Type B pancreatic cell (in vitro differentiated cells): Measurements from ENCODE around the gene KIF5B. TPM values are rescaled to one million over a fixed set of nuclear protein-coding genes. Genes with fewer than 3 reads are reported as not detected.

Source experiments
- DNase-seq: peaks from one replicate; pipeline ENCODE4 v3.0.0; 2021; ENCODE audit warnings: mixed read lengths; ENCODE audit not compliant: unreplicated experiment; ENCODE audit errors: extremely low spot score
- H3K27ac Mint-ChIP-seq: 2 replicates; pipeline ENCODE4 v1.8.0; 2021; ENCODE audit warnings: mild to moderate bottlenecking, mixed read lengths
- H3K27me3 Mint-ChIP-seq: 2 replicates; pipeline ENCODE4 v1.8.0; 2021; ENCODE audit warnings: mixed read lengths
- H3K36me3 Mint-ChIP-seq: 2 replicates; pipeline ENCODE4 v1.8.0; 2021; ENCODE audit warnings: mixed read lengths
- H3K4me1 Mint-ChIP-seq: one replicate; pipeline ENCODE4 v1.8.0; 2021; ENCODE audit warnings: mixed read lengths; ENCODE audit not compliant: unreplicated experiment
- H3K4me3 Mint-ChIP-seq: 2 replicates; pipeline ENCODE4 v1.8.0; 2021; ENCODE audit warnings: mild to moderate bottlenecking, mixed read lengths
- H3K9me3 Mint-ChIP-seq: 2 replicates; pipeline ENCODE4 v1.8.0; 2021; ENCODE audit warnings: mixed read lengths
- total RNA-seq: library from RNA; stranded (reverse); gene quantifications from 2 replicates; pipeline ENCODE4 v1.2.1, GENCODE V29; 2021; ENCODE audit warnings: low replicate concordance
- TF ChIP-seq, protein P1 (sequence below): fragments of 200-600 bp; sonication (generic); conservative IDR thresholded peaks from 2 replicates; pipeline ENCODE4 v1.5.0; 2021; ENCODE audit warnings: antibody characterized with exemption, mild to moderate bottlenecking

KIF5B gene
- total RNA-seq, 1 donor from 2014 or later = 88.3 TPM

DNA sequence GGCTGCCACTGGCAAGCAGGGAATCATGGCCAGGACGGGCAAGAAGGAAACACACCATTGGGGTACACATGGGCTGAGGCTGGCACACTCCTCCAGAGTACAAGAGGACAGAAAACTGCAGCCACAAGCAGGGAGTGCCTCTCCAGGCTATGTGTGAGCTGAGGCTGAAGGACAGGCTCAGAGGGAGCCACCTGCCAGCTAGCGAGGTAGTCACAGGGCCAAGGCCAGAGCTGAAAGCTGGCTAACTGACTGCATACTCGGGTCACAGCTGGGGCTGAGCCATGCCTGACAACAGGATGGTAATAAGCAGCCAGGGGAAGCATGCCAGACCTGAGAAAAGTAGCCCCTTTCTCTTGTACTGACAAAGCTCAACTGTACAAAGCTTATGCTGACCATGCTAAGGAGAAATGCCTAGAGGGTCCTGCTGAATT, 52.0 kb downstream of the KIF5B start:
- TF ChIP-seq, protein P1, sequence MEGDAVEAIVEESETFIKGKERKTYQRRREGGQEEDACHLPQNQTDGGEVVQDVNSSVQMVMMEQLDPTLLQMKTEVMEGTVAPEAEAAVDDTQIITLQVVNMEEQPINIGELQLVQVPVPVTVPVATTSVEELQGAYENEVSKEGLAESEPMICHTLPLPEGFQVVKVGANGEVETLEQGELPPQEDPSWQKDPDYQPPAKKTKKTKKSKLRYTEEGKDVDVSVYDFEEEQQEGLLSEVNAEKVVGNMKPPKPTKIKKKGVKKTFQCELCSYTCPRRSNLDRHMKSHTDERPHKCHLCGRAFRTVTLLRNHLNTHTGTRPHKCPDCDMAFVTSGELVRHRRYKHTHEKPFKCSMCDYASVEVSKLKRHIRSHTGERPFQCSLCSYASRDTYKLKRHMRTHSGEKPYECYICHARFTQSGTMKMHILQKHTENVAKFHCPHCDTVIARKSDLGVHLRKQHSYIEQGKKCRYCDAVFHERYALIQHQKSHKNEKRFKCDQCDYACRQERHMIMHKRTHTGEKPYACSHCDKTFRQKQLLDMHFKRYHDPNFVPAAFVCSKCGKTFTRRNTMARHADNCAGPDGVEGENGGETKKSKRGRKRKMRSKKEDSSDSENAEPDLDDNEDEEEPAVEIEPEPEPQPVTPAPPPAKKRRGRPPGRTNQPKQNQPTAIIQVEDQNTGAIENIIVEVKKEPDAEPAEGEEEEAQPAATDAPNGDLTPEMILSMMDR = no peak
- no peak overlapping the region for H3K27ac Mint-ChIP-seq
- peaks cover 6% of the 10 kb centered on the region for H3K4me1 Mint-ChIP-seq
- H3K9me3 Mint-ChIP-seq = no peaks in the 10 kb centered on the region
- no peak overlapping the region for H3K4me3 Mint-ChIP-seq
- no peak for DNase-seq
- H3K36me3 Mint-ChIP-seq = peaks cover 8% of the 10 kb centered on the region
- no peaks in the 10 kb centered on the region for H3K27me3 Mint-ChIP-seq

DNA sequence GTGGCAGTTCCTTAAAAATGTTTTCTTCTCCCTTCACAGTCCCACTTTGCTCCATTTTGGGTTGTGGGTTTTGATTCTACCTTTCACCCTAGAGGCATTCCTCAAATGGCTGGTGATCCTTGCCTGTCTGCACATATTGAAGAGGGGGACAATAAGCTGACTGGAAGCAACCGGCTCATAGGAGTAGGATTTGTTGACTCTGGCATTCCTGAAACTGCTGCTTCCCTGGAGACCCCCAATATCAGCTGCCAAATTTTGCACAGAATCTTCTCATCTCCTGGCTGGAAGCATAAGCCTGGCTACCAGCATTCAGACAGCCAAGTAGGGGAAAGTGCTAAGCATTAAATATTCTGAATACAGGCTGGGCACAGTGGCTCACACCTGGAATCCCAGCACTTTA, 53.7 kb downstream of the KIF5B start:
- no peak overlapping the region for H3K4me3 Mint-ChIP-seq
- peaks cover 6% of the 10 kb centered on the region for H3K4me1 Mint-ChIP-seq
- H3K9me3 Mint-ChIP-seq = no peaks in the 10 kb centered on the region
- peaks cover 3% of the 10 kb centered on the region for H3K36me3 Mint-ChIP-seq
- H3K27me3 Mint-ChIP-seq = no peaks in the 10 kb centered on the region
- no peak for DNase-seq
- TF ChIP-seq, protein P1 = no peak
- H3K27ac Mint-ChIP-seq = no peak overlapping the region

DNA sequence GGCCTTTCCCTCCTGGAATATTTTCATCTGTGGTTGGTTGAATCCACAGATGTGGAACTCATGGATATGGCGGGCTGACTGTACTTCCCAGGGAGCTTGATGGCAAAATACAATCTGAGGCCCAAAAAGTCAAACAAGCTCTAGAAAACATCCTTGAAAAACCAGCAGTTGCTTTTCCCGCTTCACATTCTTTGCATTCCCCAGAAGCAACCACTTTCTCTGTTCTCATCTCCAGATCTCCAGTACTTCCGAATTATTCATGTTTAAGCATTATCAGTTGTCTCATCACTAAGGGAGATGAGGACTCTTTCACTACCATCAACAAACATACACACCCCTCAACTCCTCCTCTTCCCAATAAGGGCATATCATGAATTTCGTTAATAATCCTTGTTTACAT, 55.3 kb downstream of the KIF5B start:
- H3K27ac Mint-ChIP-seq = no peak overlapping the region
- DNase-seq = no peak

DNA sequence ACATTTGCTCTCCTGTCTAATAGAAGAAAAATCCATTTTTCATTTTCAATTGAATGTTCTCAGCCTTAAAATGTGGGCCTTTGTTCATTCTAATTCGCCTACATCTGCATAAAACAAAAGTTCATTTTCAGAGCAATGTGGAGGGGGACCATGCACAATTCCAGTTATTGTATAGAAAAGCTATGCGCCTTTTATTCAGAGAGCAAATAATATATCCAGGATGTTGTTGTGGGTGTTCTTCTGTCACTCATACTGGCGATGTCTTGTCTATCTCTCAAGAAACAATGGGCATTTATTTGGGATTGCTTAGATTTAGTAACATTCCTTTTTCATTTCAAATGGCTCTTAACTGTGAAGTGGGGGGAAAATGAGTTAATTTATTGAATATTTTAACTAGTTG, 56.4 kb downstream of the KIF5B start:
- Mint-ChIP-seq H3K4me3 (no peak overlapping the region), H3K4me1 (peaks cover 2% of the 10 kb centered on the region), H3K27me3 (no peaks in the 10 kb centered on the region), H3K36me3 (no peaks in the 10 kb centered on the region), H3K9me3 (no peaks in the 10 kb centered on the region), H3K27ac (no peak overlapping the region)
- DNase-seq = no peak
- TF ChIP-seq, protein P1 = no peak

More for the DNA sequence above, 55.3 kb downstream of the KIF5B start:
- Mint-ChIP-seq H3K36me3 (no peaks in the 10 kb centered on the region), H3K4me1 (peaks cover 6% of the 10 kb centered on the region), H3K4me3 (no peak overlapping the region), H3K9me3 (no peaks in the 10 kb centered on the region), H3K27me3 (no peaks in the 10 kb centered on the region)
- TF ChIP-seq, protein P1 = no peak

DNA sequence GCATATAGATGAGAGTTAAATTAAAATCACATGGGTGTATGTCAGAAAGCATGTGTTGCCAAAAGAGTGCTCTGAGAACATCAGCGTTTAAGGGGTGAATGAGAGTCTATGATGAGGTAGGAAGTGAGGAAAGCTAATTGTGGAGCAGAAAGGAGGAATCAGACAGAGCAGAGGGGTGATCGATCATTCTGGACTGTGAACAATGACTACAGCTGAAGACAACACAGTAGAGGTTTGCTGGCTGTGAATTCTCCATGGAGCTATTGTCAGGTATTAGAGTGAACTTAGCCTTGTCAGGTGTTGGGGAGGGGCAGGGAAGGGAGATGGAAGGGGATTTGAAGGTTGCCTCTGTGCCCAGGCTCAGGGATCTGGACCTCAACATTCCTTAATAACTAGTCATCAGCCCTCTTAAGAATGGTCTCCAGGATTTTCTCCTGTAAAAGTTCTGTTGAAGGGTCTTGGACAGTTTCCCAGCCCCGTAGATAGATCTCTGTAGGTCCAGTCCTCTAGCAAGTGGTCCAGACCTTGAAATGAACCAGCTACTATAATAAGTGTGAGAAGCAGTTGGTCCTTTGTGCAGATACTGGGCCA, 57.1 kb downstream of the KIF5B start:
- no peaks in the 10 kb centered on the region for H3K27me3 Mint-ChIP-seq
- H3K9me3 Mint-ChIP-seq = no peaks in the 10 kb centered on the region
- no peaks in the 10 kb centered on the region for H3K4me1 Mint-ChIP-seq
- no peak overlapping the region for H3K27ac Mint-ChIP-seq
- no peak overlapping the region for H3K4me3 Mint-ChIP-seq
- TF ChIP-seq, protein P1 = no peak
- H3K36me3 Mint-ChIP-seq = no peaks in the 10 kb centered on the region
- no peak for DNase-seq

DNA sequence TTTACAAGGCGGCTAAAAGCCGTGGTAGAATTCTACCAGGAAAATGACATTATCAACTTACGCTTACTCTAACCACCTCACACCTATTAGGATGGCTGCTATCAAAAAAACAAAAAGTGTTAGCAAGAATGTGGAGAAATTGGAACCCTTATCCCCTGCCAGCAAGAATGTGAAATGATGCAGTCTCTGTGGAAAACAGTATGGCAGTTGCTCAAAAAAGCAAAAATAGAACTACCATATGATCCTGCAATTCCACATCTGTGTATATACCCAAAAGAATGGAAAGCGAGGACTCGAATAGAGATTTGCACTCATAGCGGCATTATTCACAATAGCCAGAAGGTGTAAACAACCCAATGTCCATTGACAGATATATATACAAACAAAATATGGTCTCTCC, 61.3 kb downstream of the KIF5B start:
- no peak overlapping the region for H3K4me3 Mint-ChIP-seq
- H3K4me1 Mint-ChIP-seq = no peaks in the 10 kb centered on the region
- H3K36me3 Mint-ChIP-seq = no peaks in the 10 kb centered on the region
- TF ChIP-seq, protein P1 = no peak
- no peak for DNase-seq
- H3K27ac Mint-ChIP-seq = no peak overlapping the region
- no peaks in the 10 kb centered on the region for H3K9me3 Mint-ChIP-seq
- no peaks in the 10 kb centered on the region for H3K27me3 Mint-ChIP-seq
